HG03039 (cell line): ENCODE measurements around the gene SNRPA.
"Not testable (repeated sequence)": the region's sequence is repeated elsewhere in the genome, so short reads cannot be mapped to it uniquely, and the experiment has no call there.

ENCODE experiments used
- ATAC-seq: cut with Tn5 transposase; IDR thresholded peaks from one replicate; pipeline ENCODE4 v1.9.1; 2021; ENCODE audit warnings: mild to moderate bottlenecking, moderate library complexity; ENCODE audit not compliant: unreplicated experiment

The SNRPA gene

GRCh38 chr19:40811478-40812341 lies 60.7 kb downstream of the SNRPA start:
- no peak for ATAC-seq

- ATAC-seq: not testable (repeated sequence)
These were observed 61.6 kb downstream of the SNRPA start for GRCh38 chr19:40812571-40812970.

GRCh38 chr19:40813182-40813581 lies 62.2 kb downstream of the SNRPA start:
- no peak for ATAC-seq
